HEK293 (cell line): ENCODE results near the gene AGAP3.

ENCODE experiments used
- ATF2 ChIP-seq: fragments of 450-650 bp; formaldehyde crosslinking; IDR thresholded peaks from 2 replicates; pipeline ENCODE4 v1.5.1; 2016; ENCODE audit warnings: missing biosample characterization, missing genetic modification characterization, low read depth
- CTCF ChIP-seq: fragments of 450-650 bp; formaldehyde crosslinking; IDR thresholded peaks from 2 replicates; pipeline ENCODE4 v1.5.1; 2016; ENCODE audit warnings: missing biosample characterization, missing genetic modification characterization
- HOXA7 ChIP-seq: sonication (generic); formaldehyde crosslinking; IDR thresholded peaks from 2 replicates; pipeline ENCODE4 v1.8.1; 2022; ENCODE audit warnings: missing genetic modification reagents, borderline replicate concordance
- PATZ1 ChIP-seq: fragments of 450-650 bp; formaldehyde crosslinking; IDR thresholded peaks from 2 replicates; pipeline ENCODE4 v1.5.1; 2016; ENCODE audit warnings: missing biosample characterization, missing genetic modification characterization
- ZFP3 ChIP-seq: fragments of 450-650 bp; formaldehyde crosslinking; IDR thresholded peaks from 2 replicates; pipeline ENCODE4 v1.5.1; 2016; ENCODE audit warnings: low read depth, missing biosample characterization, missing genetic modification characterization
- ZNF133 ChIP-seq: fragments of 450-650 bp; formaldehyde crosslinking; IDR thresholded peaks from 2 replicates; pipeline ENCODE4 v1.5.1; 2016; ENCODE audit warnings: missing biosample characterization, missing genetic modification characterization
- ZNF24 ChIP-seq: fragments of 450-650 bp; formaldehyde crosslinking; IDR thresholded peaks from 2 replicates; pipeline ENCODE4 v1.5.1; 2016; ENCODE audit warnings: missing biosample characterization, missing genetic modification characterization
- ZNF324 ChIP-seq: fragments of 450-650 bp; formaldehyde crosslinking; IDR thresholded peaks from 2 replicates; pipeline ENCODE4 v1.5.1; 2016; ENCODE audit warnings: missing biosample characterization, missing genetic modification characterization
- ZNF449 ChIP-seq: fragments of 450-650 bp; formaldehyde crosslinking; IDR thresholded peaks from 2 replicates; pipeline ENCODE4 v1.5.1; 2017; ENCODE audit warnings: missing biosample characterization, mild to moderate bottlenecking, missing genetic modification characterization, moderate library complexity

DNA sequence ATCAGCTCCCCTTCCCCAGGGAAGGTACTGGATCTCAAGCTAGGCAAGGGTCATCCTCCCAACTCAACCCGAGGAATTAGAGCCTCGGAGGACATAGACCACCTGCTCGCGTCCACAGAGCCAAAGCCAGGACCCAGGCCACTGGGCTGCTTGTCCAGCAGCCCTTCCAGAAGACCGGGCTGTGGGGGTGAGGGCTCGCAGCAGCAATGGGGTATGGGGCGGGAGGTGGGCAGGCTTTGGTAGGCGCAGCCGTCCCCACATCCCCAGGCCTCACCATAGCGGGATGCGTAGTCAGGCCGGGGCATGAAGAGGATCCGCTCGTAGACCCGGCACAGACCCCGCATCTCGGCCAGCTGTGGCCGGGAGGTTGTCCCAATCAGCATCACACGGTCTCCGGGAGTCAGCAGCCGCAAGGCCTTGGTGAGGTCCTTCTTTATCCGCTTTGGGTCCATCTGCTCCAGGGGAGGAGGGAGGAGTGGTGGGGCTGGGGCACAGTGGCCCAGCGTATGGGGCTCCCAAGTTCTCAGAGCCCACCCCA is 105.8 kb downstream of the AGAP3 start:
- TF ChIP-seq ATF2 (no peak), PATZ1 (tag by site-specific recombination) (no peak), ZNF133 (tag by site-specific recombination) (no peak), CTCF (tag by site-specific recombination) (no peak), ZNF24 (tag by site-specific recombination) (no peak), HOXA7 (CRISPR knock-in tag) (no peak), ZFP3 (no peak), ZNF324 (no peak), ZNF449 (tag by site-specific recombination) (no peak)
